Measurements from ENCODE around the gene RAP2B. TPM values are rescaled to one million over a fixed set of nuclear protein-coding genes. Genes with fewer than 3 reads are reported as not detected.

RAP2B gene
- total and polyA plus RNA-seq, 2 of the 13 experiments (the other 11 are each of a cell fraction or from before 2014, with no cell fraction given), result 6.4 to 7.1 TPM

DNA sequence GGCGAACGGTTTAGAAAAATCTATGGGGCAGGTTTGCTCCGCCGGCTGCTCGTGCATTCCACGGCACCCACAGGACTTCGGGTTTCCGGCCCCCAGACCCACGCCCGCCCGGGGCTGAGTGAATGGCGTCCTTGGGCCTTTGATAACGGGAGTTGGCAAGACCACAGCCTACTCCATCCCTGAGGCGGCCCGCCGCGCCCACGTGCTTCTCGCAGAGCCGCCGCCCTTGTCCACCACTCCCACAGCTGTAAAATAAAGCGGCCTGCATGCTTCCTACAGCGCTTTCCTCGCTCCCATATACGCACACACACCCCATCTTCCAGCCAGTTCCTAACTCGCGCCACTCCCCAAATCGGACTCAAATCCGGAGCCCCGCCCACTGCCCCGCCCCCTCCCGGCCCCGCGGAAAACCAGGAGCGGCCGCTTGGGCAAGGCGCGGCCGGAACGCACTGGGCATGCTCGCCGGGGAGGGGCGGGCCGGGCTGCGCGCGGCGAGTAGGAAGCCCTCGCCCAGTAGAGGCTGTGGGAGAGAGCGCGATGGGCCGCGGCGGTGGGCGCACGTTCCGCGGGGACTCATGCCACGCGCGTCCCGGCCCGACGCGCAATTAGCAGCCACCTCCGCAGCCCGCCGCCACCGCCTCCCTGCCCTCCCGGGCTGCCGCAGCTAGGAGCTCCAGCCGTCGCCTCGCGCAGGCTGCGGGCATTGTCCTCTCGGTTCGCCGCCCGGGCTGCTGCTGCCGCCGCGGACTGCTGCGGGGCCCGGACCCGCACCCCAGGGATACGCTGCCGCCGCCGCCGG is at the start of gene RAP2B (continued):
- TF ChIP-seq ZNF629 (CRISPR knock-in tag; conservative IDR thresholded peaks at IDR 0.05) (no peak), NCOA2 (CRISPR knock-in tag; IDR thresholded peaks at IDR 0.05) (no peak; the same call in 1 of the 2 replicates), ZNF274 (CRISPR knock-in tag; IDR thresholded peaks at IDR 0.05) (peak; percentile 61; the same call in 1 of the 2 replicates), ISL2 (CRISPR knock-in tag; IDR thresholded peaks at IDR 0.05) (peak; percentile 13; the same call in 1 of the 2 replicates), ZSCAN25 (CRISPR knock-in tag; IDR thresholded peaks at IDR 0.05) (peak; percentile 39; the same call in 1 of the 2 replicates), ZNF792 (CRISPR knock-in tag; IDR thresholded peaks at IDR 0.05) (peak; percentile 66), ETV6 (CRISPR knock-in tag; conservative IDR thresholded peaks at IDR 0.05) (peak; percentile 86), ZNF660 (CRISPR knock-in tag; IDR thresholded peaks at IDR 0.05; ENCODE audit: borderline replicate concordance, low read depth) (no peak), PTBP1 (IDR thresholded peaks at IDR 0.05; ENCODE audit: low read depth, low read length, poor library complexity, severe bottlenecking) (no peak), MYC (CRISPR knock-in tag; IDR thresholded peaks at IDR 0.05; ENCODE audit: borderline replicate concordance) (peak; percentile 61; the same call in 1 of the 2 replicates), RBM22 (optimal IDR thresholded peaks at IDR 0.05; ENCODE audit: low read length) (no peak), MXD4 (CRISPR knock-in tag; IDR thresholded peaks at IDR 0.05) (no peak; the same call in 1 of the 2 replicates), ZNF737 (CRISPR knock-in tag; IDR thresholded peaks at IDR 0.05; ENCODE audit: borderline replicate concordance) (no peak), ZNF605 (CRISPR knock-in tag; IDR thresholded peaks at IDR 0.05) (no peak), NCOA5 (CRISPR knock-in tag; IDR thresholded peaks at IDR 0.05) (no peak), NKX3-1 (CRISPR knock-in tag; IDR thresholded peaks at IDR 0.05) (peak; percentile 73; the same call in 1 of the 2 replicates), MLLT10 (CRISPR knock-in tag; IDR thresholded peaks at IDR 0.05) (no peak)
- TF ChIP-seq, protein P1, sequence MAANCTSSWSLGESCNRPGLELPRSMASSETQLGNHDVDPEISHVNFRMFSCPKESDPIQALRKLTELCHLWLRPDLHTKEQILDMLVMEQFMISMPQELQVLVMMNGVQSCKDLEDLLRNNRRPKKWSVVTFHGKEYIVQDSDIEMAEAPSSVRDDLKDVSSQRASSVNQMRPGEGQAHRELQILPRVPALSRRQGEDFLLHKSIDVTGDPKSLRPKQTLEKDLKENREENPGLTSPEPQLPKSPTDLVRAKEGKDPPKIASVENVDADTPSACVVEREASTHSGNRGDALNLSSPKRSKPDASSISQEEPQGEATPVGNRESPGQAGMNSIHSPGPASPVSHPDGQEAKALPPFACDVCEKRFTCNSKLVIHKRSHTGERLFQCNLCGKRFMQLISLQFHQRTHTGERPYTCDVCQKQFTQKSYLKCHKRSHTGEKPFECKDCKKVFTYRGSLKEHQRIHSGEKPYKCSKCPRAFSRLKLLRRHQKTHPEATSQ (CRISPR knock-in tag; IDR thresholded peaks at IDR 0.05; ENCODE audit: borderline replicate concordance), result peak; percentile 80
- TF ChIP-seq, protein P2, sequence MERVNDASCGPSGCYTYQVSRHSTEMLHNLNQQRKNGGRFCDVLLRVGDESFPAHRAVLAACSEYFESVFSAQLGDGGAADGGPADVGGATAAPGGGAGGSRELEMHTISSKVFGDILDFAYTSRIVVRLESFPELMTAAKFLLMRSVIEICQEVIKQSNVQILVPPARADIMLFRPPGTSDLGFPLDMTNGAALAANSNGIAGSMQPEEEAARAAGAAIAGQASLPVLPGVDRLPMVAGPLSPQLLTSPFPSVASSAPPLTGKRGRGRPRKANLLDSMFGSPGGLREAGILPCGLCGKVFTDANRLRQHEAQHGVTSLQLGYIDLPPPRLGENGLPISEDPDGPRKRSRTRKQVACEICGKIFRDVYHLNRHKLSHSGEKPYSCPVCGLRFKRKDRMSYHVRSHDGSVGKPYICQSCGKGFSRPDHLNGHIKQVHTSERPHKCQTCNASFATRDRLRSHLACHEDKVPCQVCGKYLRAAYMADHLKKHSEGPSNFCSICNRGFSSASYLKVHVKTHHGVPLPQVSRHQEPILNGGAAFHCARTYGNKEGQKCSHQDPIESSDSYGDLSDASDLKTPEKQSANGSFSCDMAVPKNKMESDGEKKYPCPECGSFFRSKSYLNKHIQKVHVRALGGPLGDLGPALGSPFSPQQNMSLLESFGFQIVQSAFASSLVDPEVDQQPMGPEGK (CRISPR knock-in tag; IDR thresholded peaks at IDR 0.05), result peak; percentile 59
- TF ChIP-seq, protein P3, sequence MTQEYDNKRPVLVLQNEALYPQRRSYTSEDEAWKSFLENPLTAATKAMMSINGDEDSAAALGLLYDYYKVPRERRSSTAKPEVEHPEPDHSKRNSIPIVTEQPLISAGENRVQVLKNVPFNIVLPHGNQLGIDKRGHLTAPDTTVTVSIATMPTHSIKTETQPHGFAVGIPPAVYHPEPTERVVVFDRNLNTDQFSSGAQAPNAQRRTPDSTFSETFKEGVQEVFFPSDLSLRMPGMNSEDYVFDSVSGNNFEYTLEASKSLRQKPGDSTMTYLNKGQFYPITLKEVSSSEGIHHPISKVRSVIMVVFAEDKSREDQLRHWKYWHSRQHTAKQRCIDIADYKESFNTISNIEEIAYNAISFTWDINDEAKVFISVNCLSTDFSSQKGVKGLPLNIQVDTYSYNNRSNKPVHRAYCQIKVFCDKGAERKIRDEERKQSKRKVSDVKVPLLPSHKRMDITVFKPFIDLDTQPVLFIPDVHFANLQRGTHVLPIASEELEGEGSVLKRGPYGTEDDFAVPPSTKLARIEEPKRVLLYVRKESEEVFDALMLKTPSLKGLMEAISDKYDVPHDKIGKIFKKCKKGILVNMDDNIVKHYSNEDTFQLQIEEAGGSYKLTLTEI (CRISPR knock-in tag; conservative IDR thresholded peaks at IDR 0.05), result no peak
- TF ChIP-seq, protein P4, sequence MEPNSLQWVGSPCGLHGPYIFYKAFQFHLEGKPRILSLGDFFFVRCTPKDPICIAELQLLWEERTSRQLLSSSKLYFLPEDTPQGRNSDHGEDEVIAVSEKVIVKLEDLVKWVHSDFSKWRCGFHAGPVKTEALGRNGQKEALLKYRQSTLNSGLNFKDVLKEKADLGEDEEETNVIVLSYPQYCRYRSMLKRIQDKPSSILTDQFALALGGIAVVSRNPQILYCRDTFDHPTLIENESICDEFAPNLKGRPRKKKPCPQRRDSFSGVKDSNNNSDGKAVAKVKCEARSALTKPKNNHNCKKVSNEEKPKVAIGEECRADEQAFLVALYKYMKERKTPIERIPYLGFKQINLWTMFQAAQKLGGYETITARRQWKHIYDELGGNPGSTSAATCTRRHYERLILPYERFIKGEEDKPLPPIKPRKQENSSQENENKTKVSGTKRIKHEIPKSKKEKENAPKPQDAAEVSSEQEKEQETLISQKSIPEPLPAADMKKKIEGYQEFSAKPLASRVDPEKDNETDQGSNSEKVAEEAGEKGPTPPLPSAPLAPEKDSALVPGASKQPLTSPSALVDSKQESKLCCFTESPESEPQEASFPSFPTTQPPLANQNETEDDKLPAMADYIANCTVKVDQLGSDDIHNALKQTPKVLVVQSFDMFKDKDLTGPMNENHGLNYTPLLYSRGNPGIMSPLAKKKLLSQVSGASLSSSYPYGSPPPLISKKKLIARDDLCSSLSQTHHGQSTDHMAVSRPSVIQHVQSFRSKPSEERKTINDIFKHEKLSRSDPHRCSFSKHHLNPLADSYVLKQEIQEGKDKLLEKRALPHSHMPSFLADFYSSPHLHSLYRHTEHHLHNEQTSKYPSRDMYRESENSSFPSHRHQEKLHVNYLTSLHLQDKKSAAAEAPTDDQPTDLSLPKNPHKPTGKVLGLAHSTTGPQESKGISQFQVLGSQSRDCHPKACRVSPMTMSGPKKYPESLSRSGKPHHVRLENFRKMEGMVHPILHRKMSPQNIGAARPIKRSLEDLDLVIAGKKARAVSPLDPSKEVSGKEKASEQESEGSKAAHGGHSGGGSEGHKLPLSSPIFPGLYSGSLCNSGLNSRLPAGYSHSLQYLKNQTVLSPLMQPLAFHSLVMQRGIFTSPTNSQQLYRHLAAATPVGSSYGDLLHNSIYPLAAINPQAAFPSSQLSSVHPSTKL (CRISPR knock-in tag; IDR thresholded peaks at IDR 0.05), result peak; percentile 62; the same call in 1 of the 2 replicates
